Measurements from ENCODE around the gene HYAL1.

Gene HYAL1

GRCh38 chr3:50259432-50260026 is 43.8 kb downstream of the HYAL1 start:
- H3K9me3 ChIP-seq (ENCODE audit: control insufficient read depth, low read depth, low read length) = no peaks in the 10 kb centered on the region
- H3K4me3 ChIP-seq (ENCODE audit: low read length) = no peak overlapping the region
- H3K4me1 ChIP-seq (ENCODE audit: control insufficient read depth, low read depth, low read length) = peaks cover 19% of the 10 kb centered on the region
- H3K9ac ChIP-seq (ENCODE audit: low read length) = no peak overlapping the region
- no peaks in the 10 kb centered on the region for H3K27me3 ChIP-seq (ENCODE audit: control insufficient read depth, insufficient read depth, low read length)
- H3K36me3 ChIP-seq (ENCODE audit: control insufficient read depth, low read depth, low read length) = peaks cover 22% of the 10 kb centered on the region
- no peak overlapping the region for H3K27ac ChIP-seq (ENCODE audit: low read length)

- Histone ChIP-seq H3K36me3 (ENCODE audit: control insufficient read depth, low read depth, low read length) (peaks cover 22% of the 10 kb centered on the region), H3K9ac (ENCODE audit: low read length) (no peak overlapping the region), H3K4me3 (ENCODE audit: low read length) (no peak overlapping the region), H3K9me3 (ENCODE audit: control insufficient read depth, low read depth, low read length) (no peaks in the 10 kb centered on the region), H3K27ac (ENCODE audit: low read length) (no peak overlapping the region), H3K4me1 (ENCODE audit: control insufficient read depth, low read depth, low read length) (peaks cover 14% of the 10 kb centered on the region), H3K27me3 (ENCODE audit: control insufficient read depth, insufficient read depth, low read length) (no peaks in the 10 kb centered on the region)
Measured at GRCh38 chr3:50258979-50259378, 44.4 kb downstream of the HYAL1 start.

- Histone ChIP-seq H3K4me3 (ENCODE audit: low read length) (no peak overlapping the region), H3K4me1 (ENCODE audit: control insufficient read depth, low read depth, low read length) (peaks cover 14% of the 10 kb centered on the region), H3K9me3 (ENCODE audit: control insufficient read depth, low read depth, low read length) (no peaks in the 10 kb centered on the region), H3K9ac (ENCODE audit: low read length) (no peak overlapping the region), H3K36me3 (ENCODE audit: control insufficient read depth, low read depth, low read length) (peaks cover 25% of the 10 kb centered on the region), H3K27ac (ENCODE audit: low read length) (no peak overlapping the region), H3K27me3 (ENCODE audit: control insufficient read depth, insufficient read depth, low read length) (no peaks in the 10 kb centered on the region)
Measured at GRCh38 chr3:50258029-50258680, 45.2 kb downstream of the HYAL1 start.

- peaks cover 32% of the 10 kb centered on the region for H3K36me3 ChIP-seq (ENCODE audit: control insufficient read depth, low read depth, low read length)
Measured at GRCh38 chr3:50256978-50257890, 46.1 kb downstream of the HYAL1 start.

GRCh38 chr3:50255251-50255615 is 48.1 kb downstream of the HYAL1 start:
- Histone ChIP-seq H3K4me3 (ENCODE audit: low read length) (no peak overlapping the region), H3K4me1 (ENCODE audit: control insufficient read depth, low read depth, low read length) (no peaks in the 10 kb centered on the region), H3K36me3 (ENCODE audit: control insufficient read depth, low read depth, low read length) (peaks cover 32% of the 10 kb centered on the region), H3K9me3 (ENCODE audit: control insufficient read depth, low read depth, low read length) (no peaks in the 10 kb centered on the region), H3K27me3 (ENCODE audit: control insufficient read depth, insufficient read depth, low read length) (no peaks in the 10 kb centered on the region), H3K27ac (ENCODE audit: low read length) (no peak overlapping the region), H3K9ac (ENCODE audit: low read length) (no peak overlapping the region)

More at GRCh38 chr3:50256978-50257890, 46.1 kb downstream of the HYAL1 start:
- Histone ChIP-seq H3K4me1 (ENCODE audit: control insufficient read depth, low read depth, low read length) (peaks cover 14% of the 10 kb centered on the region), H3K4me3 (ENCODE audit: low read length) (no peak overlapping the region), H3K9me3 (ENCODE audit: control insufficient read depth, low read depth, low read length) (no peaks in the 10 kb centered on the region), H3K27ac (ENCODE audit: low read length) (no peak overlapping the region), H3K27me3 (ENCODE audit: control insufficient read depth, insufficient read depth, low read length) (no peaks in the 10 kb centered on the region), H3K9ac (ENCODE audit: low read length) (no peak overlapping the region)

GRCh38 chr3:50254577-50255250 is 48.7 kb downstream of the HYAL1 start:
- no peaks in the 10 kb centered on the region for H3K9me3 ChIP-seq (ENCODE audit: control insufficient read depth, low read depth, low read length)
- no peaks in the 10 kb centered on the region for H3K4me1 ChIP-seq (ENCODE audit: control insufficient read depth, low read depth, low read length)
- H3K27ac ChIP-seq (ENCODE audit: low read length) = no peak overlapping the region
- H3K9ac ChIP-seq (ENCODE audit: low read length) = no peak overlapping the region
- peaks cover 32% of the 10 kb centered on the region for H3K36me3 ChIP-seq (ENCODE audit: control insufficient read depth, low read depth, low read length)
- no peaks in the 10 kb centered on the region for H3K27me3 ChIP-seq (ENCODE audit: control insufficient read depth, insufficient read depth, low read length)
- no peak overlapping the region for H3K4me3 ChIP-seq (ENCODE audit: low read length)

GRCh38 chr3:50251220-50251619 is 52.2 kb downstream of the HYAL1 start:
- peaks cover 13% of the 10 kb centered on the region for H3K36me3 ChIP-seq (ENCODE audit: control insufficient read depth, low read depth, low read length)
- H3K4me3 ChIP-seq (ENCODE audit: low read length) = no peak overlapping the region
- H3K9me3 ChIP-seq (ENCODE audit: control insufficient read depth, low read depth, low read length) = no peaks in the 10 kb centered on the region
- no peaks in the 10 kb centered on the region for H3K27me3 ChIP-seq (ENCODE audit: control insufficient read depth, insufficient read depth, low read length)
- no peak overlapping the region for H3K27ac ChIP-seq (ENCODE audit: low read length)
- peaks cover 11% of the 10 kb centered on the region for H3K4me1 ChIP-seq (ENCODE audit: control insufficient read depth, low read depth, low read length)
- H3K9ac ChIP-seq (ENCODE audit: low read length) = no peak overlapping the region

- H3K9me3 ChIP-seq (ENCODE audit: control insufficient read depth, low read depth, low read length) = no peaks in the 10 kb centered on the region
- no peak overlapping the region for H3K9ac ChIP-seq (ENCODE audit: low read length)
- peaks cover 11% of the 10 kb centered on the region for H3K36me3 ChIP-seq (ENCODE audit: control insufficient read depth, low read depth, low read length)
- no peaks in the 10 kb centered on the region for H3K27me3 ChIP-seq (ENCODE audit: control insufficient read depth, insufficient read depth, low read length)
- H3K4me3 ChIP-seq (ENCODE audit: low read length) = no peak overlapping the region
- H3K27ac ChIP-seq (ENCODE audit: low read length) = no peak overlapping the region
- H3K4me1 ChIP-seq (ENCODE audit: control insufficient read depth, low read depth, low read length) = peaks cover 14% of the 10 kb centered on the region
Measured at GRCh38 chr3:50250514-50250913, 52.9 kb downstream of the HYAL1 start.

All from iPS-18a (cell line).